Stimulated activated naive CD8-positive, alpha-beta T cell treated with anti-CD3 and anti-CD28 coated beads, Interleukin-15, Interleukin-2, amounts not matched to agents 100 U/mL and 50 U/mL, for 24 hours (primary cell): ENCODE results near the gene WNT1.

Source experiments
- ATAC-seq: fragments of 150-1000 bp; cut with Tn5 transposase; one replicate; pipeline ENCODE4 v1.10.0; 2021
- DNase-seq: peaks from one replicate; pipeline ENCODE4 v3.0.0; 2021

Gene WNT1

GRCh38 chr12:48980953-48981756 is 3.0 kb downstream of the WNT1 start:
- no peak for ATAC-seq

GRCh38 chr12:48981757-48982157 is 3.6 kb downstream of the WNT1 start:
- ATAC-seq (no peak), DNase-seq (no peak)

More at GRCh38 chr12:48980953-48981756, 3.0 kb downstream of the WNT1 start:
- peak; percentile 31 for DNase-seq

- no peak for ATAC-seq
- no peak for DNase-seq
These were observed 4.4 kb downstream of the WNT1 start for GRCh38 chr12:48982397-48983080.

- DNase-seq (no peak), ATAC-seq (no peak)
These were observed 7.4 kb downstream of the WNT1 start for GRCh38 chr12:48985475-48985897.

- DNase-seq, result no peak
- ATAC-seq, result no peak
These were observed 7.8 kb downstream of the WNT1 start for GRCh38 chr12:48985901-48986300.

GRCh38 chr12:48986720-48987291 is 8.7 kb downstream of the WNT1 start:
- ATAC-seq (no peak), DNase-seq (no peak)

GRCh38 chr12:48988030-48988649 is 10.0 kb downstream of the WNT1 start:
- DNase-seq (peak; percentile 87), ATAC-seq (peak; percentile 59)

GRCh38 chr12:48990552-48990951 is 12.4 kb downstream of the WNT1 start:
- DNase-seq (no peak), ATAC-seq (no peak)

- ATAC-seq (no peak), DNase-seq (no peak)
These were observed 13.3 kb downstream of the WNT1 start for GRCh38 chr12:48991247-48992050.

- DNase-seq (no peak), ATAC-seq (no peak)
These were observed 15.7 kb downstream of the WNT1 start for GRCh38 chr12:48993787-48994186.

- ATAC-seq, result no peak
- no peak for DNase-seq
These were observed 16.3 kb downstream of the WNT1 start for GRCh38 chr12:48994224-48995085.

- ATAC-seq (no peak), DNase-seq (peak; percentile 67)
These were observed 17.2 kb downstream of the WNT1 start for GRCh38 chr12:48995086-48995879.

GRCh38 chr12:48996794-48997718 is 18.9 kb downstream of the WNT1 start:
- DNase-seq (peak; percentile 79), ATAC-seq (peak; percentile 15)

GRCh38 chr12:48997719-48998496 is 19.8 kb downstream of the WNT1 start:
- no peak for ATAC-seq
- DNase-seq, result peak; percentile 65

- peak; percentile 37 for ATAC-seq
- DNase-seq, result peak; percentile 54
These were observed 20.6 kb downstream of the WNT1 start for GRCh38 chr12:48998497-48999353.

- ATAC-seq (peak; percentile 68), DNase-seq (peak; percentile 68)
These were observed 21.4 kb downstream of the WNT1 start, which contains the start of gene DDN for GRCh38 chr12:48999371-49000131. Gene DDN (minus strand): TSS chr12:48999375. CDS start chr12:48999287, 88 bp downstream.
